GM23338 (cell line): ENCODE results near the gene SLC12A7. TPM values are rescaled to one million over a fixed set of nuclear protein-coding genes. Genes with fewer than 3 reads are reported as not detected.
"Not testable (repeated sequence)": the region's sequence is repeated elsewhere in the genome, so short reads cannot be mapped to it uniquely, and the experiment has no call there.

ENCODE experiments used
- ATAC-seq: fragments of 200-7000 bp; cut with Tn5 transposase; 3 replicates; pipeline ENCODE4 v1.9.1; 2020
- DNase-seq: peaks from one replicate; pipeline ENCODE4 v3.0.0-alpha.2; 2015; ENCODE audit warnings: low spot score
- H2AFZ ChIP-seq: fragments of 200-600 bp; sonication (generic); 2 replicates; pipeline ENCODE4 v1.8.0; 2016; ENCODE audit warnings: antibody characterized with exemption, mild to moderate bottlenecking, moderate library complexity
- H3F3A ChIP-seq: fragments of 200-600 bp; sonication (generic); replicated peaks from 2 replicates; pipeline ENCODE4 v1.8.0; 2017; ENCODE audit warnings: antibody characterized with exemption, mixed run types, low read depth
- H3K27ac ChIP-seq: fragments of 200-600 bp; sonication (generic); 2 replicates; pipeline ENCODE4 v1.6.1; 2016; ENCODE audit warnings: low read depth
- H3K27me3 ChIP-seq: fragments of 200-600 bp; sonication (generic); 2 replicates; pipeline ENCODE4 v1.8.0; 2016; ENCODE audit warnings: mild to moderate bottlenecking, mixed run types, moderate library complexity; ENCODE audit not compliant: insufficient read depth
- H3K36me3 ChIP-seq: fragments of 200-600 bp; sonication (generic); 2 replicates; pipeline ENCODE4 v1.8.0; 2016; ENCODE audit warnings: mild to moderate bottlenecking; ENCODE audit not compliant: insufficient read depth
- H3K4me1 ChIP-seq: fragments of 200-600 bp; sonication (generic); 2 replicates; pipeline ENCODE4 v1.8.0; 2016; ENCODE audit warnings: mild to moderate bottlenecking, moderate library complexity; ENCODE audit not compliant: insufficient read depth
- H3K4me2 ChIP-seq: fragments of 200-600 bp; sonication (generic); 2 replicates; pipeline ENCODE4 v1.7.1; 2017; ENCODE audit warnings: mixed run types
- H3K4me3 ChIP-seq: fragments of 200-600 bp; sonication (generic); 2 replicates; pipeline ENCODE4 v1.6.1; 2016; ENCODE audit warnings: mixed run types
- H3K79me2 ChIP-seq: fragments of 200-600 bp; sonication (generic); replicated peaks from 2 replicates; pipeline ENCODE4 v1.8.0; 2017; ENCODE audit warnings: mild to moderate bottlenecking; ENCODE audit not compliant: insufficient read depth
- H3K9me2 ChIP-seq: fragments of 200-600 bp; sonication (generic); 2 replicates; pipeline ENCODE4 v1.8.0; 2017; ENCODE audit not compliant: insufficient read depth
- H4K20me1 ChIP-seq: fragments of 200-600 bp; sonication (generic); replicated peaks from 2 replicates; pipeline ENCODE4 v1.8.0; 2017; ENCODE audit warnings: mild to moderate bottlenecking; ENCODE audit not compliant: insufficient read depth
- H3K27ac Mint-ChIP-seq: 2 replicates; pipeline ENCODE4 v1.8.0; 2020; ENCODE audit warnings: inconsistent platforms, mild to moderate bottlenecking, moderate library complexity, mixed read lengths
- H3K27me3 Mint-ChIP-seq: 3 replicates; pipeline ENCODE4 v1.8.0; 2022; ENCODE audit warnings: low read depth, mild to moderate bottlenecking, moderate library complexity, mixed read lengths, inconsistent platforms; ENCODE audit not compliant: insufficient read depth, poor library complexity
- H3K36me3 Mint-ChIP-seq: 3 replicates; pipeline ENCODE4 v1.8.0; 2021; ENCODE audit warnings: low read depth, mild to moderate bottlenecking, inconsistent platforms, moderate library complexity, mixed read lengths
- H3K4me1 Mint-ChIP-seq: 3 replicates; pipeline ENCODE4 v1.8.0; 2020; ENCODE audit warnings: mild to moderate bottlenecking, inconsistent platforms, mixed read lengths
- H3K4me3 Mint-ChIP-seq: 3 replicates; pipeline ENCODE4 v1.8.0; 2021; ENCODE audit warnings: moderate library complexity, mild to moderate bottlenecking, inconsistent platforms, mixed read lengths
- H3K9me3 Mint-ChIP-seq: 3 replicates; pipeline ENCODE4 v1.8.0; 2020; ENCODE audit warnings: moderate library complexity, mild to moderate bottlenecking, inconsistent platforms, mixed read lengths
- CTCF ChIP-seq, 2 experiments: fragments of 200-600 bp in 1 of 2; sonication (generic) in 1 of 2; conservative IDR thresholded peaks; 2 replicates each; pipeline versions ENCODE4 v1.5.1 to v1.6.1; 2016 to 2017; ENCODE audit warnings: antibody characterized with exemption in 2 of 2, low read depth in 2 of 2, mild to moderate bottlenecking in 2 of 2, moderate library complexity in 1 of 2
- EZH2 ChIP-seq: fragments of 200-600 bp; sonication (generic); IDR thresholded peaks from one replicate; pipeline ENCODE4 v1.8.0; 2017; ENCODE audit warnings: antibody characterized with exemption, mild to moderate bottlenecking, low read depth; ENCODE audit not compliant: unreplicated experiment
- POLR2AphosphoS5 ChIP-seq: IDR thresholded peaks from 2 replicates; pipeline ENCODE4 v1.6.1; 2016; ENCODE audit warnings: antibody characterized with exemption, low read depth
- STAT1 ChIP-seq: IDR thresholded peaks from one replicate; pipeline ENCODE4 v1.6.1; 2016; ENCODE audit warnings: antibody characterized with exemption; ENCODE audit not compliant: unreplicated experiment
- ZNF114 ChIP-seq: fragments of 250-450 bp; sonication (Bioruptor Pico); IDR thresholded peaks from 2 replicates; pipeline ENCODE4 v1.5.0; 2020; ENCODE audit warnings: mild to moderate bottlenecking, moderate library complexity
- ZNF331 ChIP-seq: fragments of 250-450 bp; sonication (Bioruptor Pico); IDR thresholded peaks from 2 replicates; pipeline ENCODE4 v1.5.0; 2020; ENCODE audit warnings: low read depth, mild to moderate bottlenecking, moderate library complexity
- ZNF462 ChIP-seq: fragments of 250-450 bp; sonication (Bioruptor Pico); IDR thresholded peaks from 2 replicates; pipeline ENCODE4 v1.5.0; 2020; ENCODE audit warnings: mild to moderate bottlenecking, moderate library complexity
- polyA plus RNA-seq: library from polyadenylated mRNA; unstranded; fragments of >200 nt; fragmentation: Nextera tagmentation; extraction: Ambion mirVana; gene quantifications from 2 replicates; pipeline ENCODE4 v1.2.1, GENCODE V29; 2016
- total RNA-seq: library from RNA; depleted of rRNA; stranded (reverse); fragments of >200 nt; shearing (Covaris generic); gene quantifications from 2 replicates; pipeline ENCODE4 v1.2.3, GENCODE V29; 2014

The SLC12A7 gene
- total and polyA plus RNA-seq, 2 experiments from 2014 or later = 7.4 to 32.2 TPM

DNA sequence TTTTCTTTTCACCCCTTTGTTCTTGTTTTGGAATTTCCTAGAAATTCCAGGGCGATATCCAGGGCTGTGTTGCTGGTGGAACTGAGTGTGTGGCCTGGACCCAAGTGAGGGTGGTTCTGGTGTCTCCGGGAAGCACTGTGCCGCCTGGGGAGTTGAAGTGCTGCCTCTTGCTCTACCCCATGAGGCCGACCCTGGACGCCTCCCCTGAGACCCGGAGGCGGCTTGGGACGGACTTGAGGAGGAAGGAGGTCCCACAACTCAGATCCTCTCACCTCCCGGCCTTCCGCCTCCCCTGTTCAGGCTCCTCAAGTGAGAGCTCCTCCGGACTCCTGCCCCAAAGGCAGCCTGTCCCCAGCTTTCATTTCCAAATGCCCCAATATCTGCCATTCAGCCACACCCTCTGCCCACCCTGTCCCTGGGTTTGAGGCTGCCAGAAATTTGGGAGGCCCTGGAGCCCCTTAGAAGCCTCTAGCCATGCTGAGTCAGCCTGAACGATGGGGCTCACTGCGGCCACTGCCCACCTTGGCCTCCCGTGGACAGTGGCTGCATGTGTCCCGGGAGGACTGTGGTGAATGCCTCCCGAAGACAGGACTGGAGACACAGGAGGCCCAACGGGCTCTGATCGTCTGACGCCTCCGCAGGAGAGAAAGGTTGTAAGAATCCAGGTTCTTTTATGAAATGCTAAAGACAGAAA, 46.9 kb upstream of the SLC12A7 start:
- Histone ChIP-seq H2AFZ (no peak overlapping the region), H3K27ac (no peak overlapping the region), H3K36me3 (no peaks in the 10 kb centered on the region), H4K20me1 (no peaks in the 10 kb centered on the region), H3F3A (no peaks in the 10 kb centered on the region), H3K4me3 (no peak overlapping the region), H3K4me2 (no peak overlapping the region), H3K79me2 (no peaks in the 10 kb centered on the region), H3K4me1 (no peaks in the 10 kb centered on the region), H3K9me2 (no peaks in the 10 kb centered on the region), H3K27me3 (peaks cover 22% of the 10 kb centered on the region)
- no peak for DNase-seq
- peak overlapping the region; percentile 14; the same call in 1 of the 3 replicates for H3K4me3 Mint-ChIP-seq
- peaks cover 35% of the 10 kb centered on the region for H3K27me3 Mint-ChIP-seq
- peaks cover 8% of the 10 kb centered on the region; the same call in 1 of the 3 replicates for H3K36me3 Mint-ChIP-seq
- H3K9me3 Mint-ChIP-seq = peaks cover 9% of the 10 kb centered on the region
- no peak for ATAC-seq
- TF ChIP-seq ZNF114 (CRISPR knock-in tag) (no peak), CTCF (conservative IDR thresholded peaks at IDR 0.05; ENCODE audit: low read depth in 2 of 2) (no peak), POLR2AphosphoS5 (no peak), EZH2 (no peak), ZNF331 (CRISPR knock-in tag) (no peak), STAT1 (no peak)
- H3K27ac Mint-ChIP-seq = peak overlapping the region; percentile 24; the same call in 1 of the 2 replicates
- no peaks in the 10 kb centered on the region for H3K4me1 Mint-ChIP-seq

GRCh38 chr5:1157461-1157986, 45.7 kb upstream of the SLC12A7 start:
- not testable (repeated sequence) for H3K9me3 Mint-ChIP-seq, H3K4me2 ChIP-seq, DNase-seq, H3K36me3 Mint-ChIP-seq, ATAC-seq, H2AFZ ChIP-seq, H3K4me1 Mint-ChIP-seq, H3K27ac Mint-ChIP-seq, H3F3A ChIP-seq, H3K36me3 ChIP-seq, H3K79me2 ChIP-seq, H3K4me1 ChIP-seq, H3K4me3 ChIP-seq, H3K27ac ChIP-seq, H3K9me2 ChIP-seq, H4K20me1 ChIP-seq
- H3K4me3 Mint-ChIP-seq = peak overlapping the region; percentile 16; the same call in 1 of the 3 replicates
- peaks cover 22% of the 10 kb centered on the region for H3K27me3 ChIP-seq
- peaks cover 35% of the 10 kb centered on the region for H3K27me3 Mint-ChIP-seq

DNA sequence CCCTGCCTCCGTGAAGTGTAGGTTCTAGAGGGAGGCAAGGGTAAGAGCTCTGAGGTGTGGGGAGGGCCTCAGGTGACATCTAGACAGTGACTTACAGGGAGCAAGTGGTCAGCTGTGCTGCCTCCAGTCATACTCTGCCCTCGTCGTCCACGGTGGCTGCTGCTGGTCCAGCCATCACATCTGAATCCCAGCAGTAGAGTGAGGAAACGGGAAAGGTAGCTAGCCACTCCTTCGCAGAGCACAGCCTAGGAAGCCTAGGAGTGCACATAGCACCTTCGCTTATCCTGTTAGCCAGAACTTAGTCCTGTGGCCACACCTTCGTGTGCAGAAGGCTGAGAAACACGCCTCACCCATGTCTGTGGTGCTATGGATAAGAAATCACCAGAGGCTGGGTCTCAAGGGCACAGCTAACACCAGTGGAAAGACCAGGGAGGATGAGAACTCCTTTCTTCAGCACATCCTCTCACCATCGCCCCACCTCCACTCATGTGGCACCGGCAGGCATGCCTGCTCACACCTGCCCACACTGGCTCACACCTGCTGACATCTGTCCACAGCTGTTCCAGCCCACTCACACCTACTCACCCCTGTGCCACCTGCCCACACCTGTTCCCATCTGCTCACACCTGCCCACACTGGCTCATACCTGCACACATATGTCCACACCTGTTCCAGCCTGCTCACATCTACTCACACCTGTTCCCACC, 45.0 kb upstream of the SLC12A7 start:
- H3K4me1 Mint-ChIP-seq = no peaks in the 10 kb centered on the region
- TF ChIP-seq ZNF462 (CRISPR knock-in tag) = no peak
- no peak for TF ChIP-seq EZH2

More for the DNA sequence above, 45.0 kb upstream of the SLC12A7 start:
- H3K4me3 ChIP-seq = no peak overlapping the region
- no peaks in the 10 kb centered on the region for H3K9me2 ChIP-seq
- peak overlapping the region; percentile 12; the same call in 1 of the 3 replicates for H3K4me3 Mint-ChIP-seq
- H3K79me2 ChIP-seq = no peaks in the 10 kb centered on the region
- no peak overlapping the region for H2AFZ ChIP-seq
- H3K27ac Mint-ChIP-seq = no peak overlapping the region
- peaks cover 22% of the 10 kb centered on the region for H3K27me3 ChIP-seq
- H3K36me3 Mint-ChIP-seq = peaks cover 8% of the 10 kb centered on the region; the same call in 1 of the 3 replicates
- no peak for DNase-seq
- H3K27me3 Mint-ChIP-seq = peaks cover 35% of the 10 kb centered on the region
- H3F3A ChIP-seq = no peaks in the 10 kb centered on the region
- H3K4me1 ChIP-seq = no peaks in the 10 kb centered on the region
- H3K9me3 Mint-ChIP-seq = peaks cover 9% of the 10 kb centered on the region
- H3K36me3 ChIP-seq = no peaks in the 10 kb centered on the region
- no peak for ATAC-seq
- no peak overlapping the region for H3K27ac ChIP-seq
- no peaks in the 10 kb centered on the region for H4K20me1 ChIP-seq
- no peak overlapping the region for H3K4me2 ChIP-seq
